Measurements from ENCODE around the gene NUDT22.

NUDT22 gene

GRCh38 chr11:64220798-64221197 lies 5.3 kb upstream of the NUDT22 start:
- H3K4me1 ChIP-seq: peaks cover 52 to 99% (median 65%) of the 10 kb centered on the region in 10 experiments
- peaks cover 81 to 92% (median 85%) of the 10 kb centered on the region in 11 experiments for H3K36me3 ChIP-seq
- no peaks in the 10 kb centered on the region for H3K27me3 ChIP-seq
- H3K9ac ChIP-seq: peak overlapping the region in 5 of 11 experiments; percentile 13 to 47 (median 30); a peak in 5 of 22 replicates
- H3K4me2 ChIP-seq: peak overlapping the region in 3 of 11 experiments; percentile 14 to 21 (median 15); a peak in 2 of 22 replicates
- no peak overlapping the region for H3K4me3 ChIP-seq
- no peaks in the 10 kb centered on the region for H3K9me3 ChIP-seq (replicated peaks in 1 of 11)
- peak overlapping the region in 3 of 11 experiments; percentile 18 to 32 (median 29); a peak in 1 of 22 replicates for H3K27ac ChIP-seq
- peaks cover 12 to 97% (median 71%) of the 10 kb centered on the region in 11 experiments; a peak in 21 of 22 replicates for H4K20me1 ChIP-seq
- TF ChIP-seq Cebpa-rat (IDR thresholded peaks at IDR 0.05): no peak

GRCh38 chr11:64222651-64223000 lies 3.4 kb upstream of the NUDT22 start:
- Histone ChIP-seq H3K9me3 (replicated peaks in 1 of 11) (no peaks in the 10 kb centered on the region), H3K4me1 (peaks cover 46 to 91% (median 62%) of the 10 kb centered on the region in 10 experiments), H3K4me2 (peak overlapping the region in 6 of 11 experiments; percentile 6 to 100 (median 24); a peak in 8 of 22 replicates), H3K27me3 (no peaks in the 10 kb centered on the region), H3K4me3 (no peak overlapping the region), H3K9ac (peak overlapping the region in 5 of 11 experiments; percentile 11 to 90 (median 30); a peak in 3 of 22 replicates), H3K36me3 (peaks cover 68 to 77% (median 72%) of the 10 kb centered on the region in 11 experiments), H4K20me1 (peaks cover 12 to 81% (median 68%) of the 10 kb centered on the region in 11 experiments; a peak in 21 of 22 replicates), H3K27ac (peak overlapping the region in 2 of 11 experiments; percentile 11 to 15; a peak in 1 of 22 replicates)
- no peak for TF ChIP-seq Cebpa-rat (IDR thresholded peaks at IDR 0.05)

GRCh38 chr11:64223001-64223651 lies 2.9 kb upstream of the NUDT22 start:
- peaks cover 63 to 72% (median 67%) of the 10 kb centered on the region in 11 experiments for H3K36me3 ChIP-seq
- no peaks in the 10 kb centered on the region for H3K27me3 ChIP-seq
- H3K4me1 ChIP-seq: peaks cover 48 to 91% (median 65%) of the 10 kb centered on the region in 10 experiments
- peaks cover 12 to 76% (median 64%) of the 10 kb centered on the region in 11 experiments; a peak in 21 of 22 replicates for H4K20me1 ChIP-seq
- TF ChIP-seq Cebpa-rat (IDR thresholded peaks at IDR 0.05): no peak
- H3K4me2 ChIP-seq: peak overlapping the region in 9 of 11 experiments; percentile 6 to 100 (median 23); a peak in 12 of 22 replicates
- H3K9me3 ChIP-seq (replicated peaks in 1 of 11): no peaks in the 10 kb centered on the region
- H3K9ac ChIP-seq: peak overlapping the region in 9 of 11 experiments; percentile 23 to 90 (median 75); a peak in 12 of 22 replicates
- no peak overlapping the region for H3K4me3 ChIP-seq
- H3K27ac ChIP-seq: peak overlapping the region in 6 of 11 experiments; percentile 6 to 95 (median 32); a peak in 8 of 22 replicates

GRCh38 chr11:64224151-64224890 lies 1.8 kb upstream of the NUDT22 start:
- H3K36me3 ChIP-seq: peaks cover 51 to 64% (median 56%) of the 10 kb centered on the region in 11 experiments
- no peak for TF ChIP-seq Cebpa-rat (IDR thresholded peaks at IDR 0.05)
- H3K9me3 ChIP-seq (replicated peaks in 1 of 11): no peaks in the 10 kb centered on the region
- H4K20me1 ChIP-seq: peaks cover 10 to 68% (median 53%) of the 10 kb centered on the region in 11 experiments; a peak in 21 of 22 replicates
- H3K4me1 ChIP-seq: peaks cover 60 to 91% (median 68%) of the 10 kb centered on the region in 10 experiments
- peak overlapping the region; percentile 94 to 100 (median 98) for H3K4me2 ChIP-seq
- no peaks in the 10 kb centered on the region for H3K27me3 ChIP-seq
- H3K4me3 ChIP-seq: peak overlapping the region in 9 of 10 experiments; percentile 62 to 79 (median 74); a peak in 11 of 20 replicates
- peak overlapping the region; percentile 6 to 91 (median 83); a peak in 19 of 22 replicates for H3K9ac ChIP-seq
- peak overlapping the region in 9 of 11 experiments; percentile 15 to 95 (median 90); a peak in 14 of 22 replicates for H3K27ac ChIP-seq

GRCh38 chr11:64224891-64225607 lies 1.0 kb upstream of the NUDT22 start:
- peak overlapping the region; percentile 32 to 95 (median 87); a peak in 21 of 22 replicates for H3K27ac ChIP-seq
- H3K27me3 ChIP-seq: no peaks in the 10 kb centered on the region
- TF ChIP-seq Cebpa-rat (IDR thresholded peaks at IDR 0.05): no peak
- H4K20me1 ChIP-seq: peaks cover 8 to 68% (median 46%) of the 10 kb centered on the region in 11 experiments; a peak in 21 of 22 replicates
- peak overlapping the region; percentile 94 to 100 (median 98) for H3K4me2 ChIP-seq
- H3K36me3 ChIP-seq: peaks cover 44 to 59% (median 48%) of the 10 kb centered on the region in 11 experiments
- H3K9me3 ChIP-seq (replicated peaks in 1 of 11): no peaks in the 10 kb centered on the region
- H3K9ac ChIP-seq: peak overlapping the region; percentile 75 to 91 (median 83)
- H3K4me1 ChIP-seq: peaks cover 67 to 91% (median 73%) of the 10 kb centered on the region in 10 experiments
- H3K4me3 ChIP-seq: peak overlapping the region; percentile 62 to 79 (median 72)

- H3K27me3 ChIP-seq: no peaks in the 10 kb centered on the region
- peaks cover 76 to 87% (median 80%) of the 10 kb centered on the region in 10 experiments for H3K4me1 ChIP-seq
- peak overlapping the region; percentile 75 to 91 (median 83) for H3K9ac ChIP-seq
- TF ChIP-seq Cebpa-rat (IDR thresholded peaks at IDR 0.05): no peak
- peaks cover 29 to 44% (median 33%) of the 10 kb centered on the region in 11 experiments for H3K36me3 ChIP-seq
- peak overlapping the region; percentile 94 to 100 (median 98) for H3K4me2 ChIP-seq
- peak overlapping the region; percentile 62 to 79 (median 72) for H3K4me3 ChIP-seq
- H4K20me1 ChIP-seq: peaks cover 8 to 53% (median 35%) of the 10 kb centered on the region in 11 experiments; a peak in 20 of 22 replicates
- no peaks in the 10 kb centered on the region for H3K9me3 ChIP-seq (replicated peaks in 1 of 11)
- H3K27ac ChIP-seq: peak overlapping the region; percentile 59 to 95 (median 87)
Measured at GRCh38 chr11:64226507-64227051, 505 bp downstream of the NUDT22 start.

- Histone ChIP-seq H3K36me3 (peaks cover 20 to 35% (median 24%) of the 10 kb centered on the region in 11 experiments), H3K9ac (peak overlapping the region; percentile 75 to 91 (median 83)), H3K4me2 (peak overlapping the region; percentile 94 to 100 (median 98)), H4K20me1 (peaks cover 8 to 48% (median 30%) of the 10 kb centered on the region in 11 experiments; a peak in 20 of 22 replicates), H3K9me3 (replicated peaks in 1 of 11) (no peaks in the 10 kb centered on the region), H3K4me3 (peak overlapping the region; percentile 62 to 79 (median 72)), H3K27ac (peak overlapping the region in 10 of 11 experiments; percentile 65 to 95 (median 88); a peak in 20 of 22 replicates), H3K4me1 (peaks cover 77 to 93% (median 87%) of the 10 kb centered on the region in 10 experiments), H3K27me3 (no peaks in the 10 kb centered on the region)
- TF ChIP-seq Cebpa-rat (IDR thresholded peaks at IDR 0.05): no peak
Measured at GRCh38 chr11:64227405-64227956, 1.4 kb downstream of the NUDT22 start.
